Smooth muscle cell of the pulmonary artery (primary cell): ENCODE measurements around the gene BCL2A1. TPM values are rescaled to one million over a fixed set of nuclear protein-coding genes. Genes with fewer than 3 reads are reported as not detected.

Experiments
- total RNA-seq: library from RNA; depleted of rRNA; stranded (reverse); fragments of >200 nt; gene quantifications from 2 replicates; pipeline ENCODE4 v1.2.3, GENCODE V29; 2014

BCL2A1 gene
- total RNA-seq, result 0.33 and 1.1 TPM in 2 replicates

GRCh38 chr15:79970624-79971434 is at the start of gene BCL2A1:
BCL2A1 (minus strand) TSS chr15:79971196; CDS start chr15:79971119, 77 bp downstream.

Other genes starting within 250 kb of the BCL2A1 start
- gene MTHFS, start 74.2 kb downstream of the BCL2A1 start, total RNA-seq, result 5.0 and 8.4 TPM in 2 replicates
- 103 and 122 TPM in 2 replicates for gene ZFAND6, start 88.5 kb upstream of the BCL2A1 start, total RNA-seq
- 32.6 and 51.8 TPM in 2 replicates for gene FAH, start 181.8 kb upstream of the BCL2A1 start, total RNA-seq